Transverse colon (tissue), 4 donors: ENCODE results near the gene C3AR1. TPM values are rescaled to one million over a fixed set of nuclear protein-coding genes. Genes with fewer than 3 reads are reported as not detected.
A peak's percentile ranks its signal among the peaks of the same experiment; 100 is the strongest.

Source experiments
- DNase-seq: peaks from one replicate; pipeline ENCODE4 v3.0.0-alpha.2; 2019
- H3K27ac ChIP-seq, 4 donors: fragments of 200-600 bp; sonication (generic); 2 replicates each; pipeline ENCODE4 v1.5.1; 2016 to 2018; ENCODE audit warnings: inconsistent platforms in 4 of 4
- H3K27me3 ChIP-seq: fragments of 200-600 bp; sonication (generic); 2 replicates; pipeline ENCODE4 v1.5.1; 2017; ENCODE audit warnings: inconsistent platforms
- H3K36me3 ChIP-seq, 4 donors: fragments of 200-600 bp; sonication (generic); 2 replicates each; pipeline ENCODE4 v1.5.1; 2017 to 2019; ENCODE audit warnings: inconsistent platforms in 4 of 4
- H3K4me1 ChIP-seq, 4 donors: fragments of 200-600 bp; sonication (generic); 2 replicates each; pipeline ENCODE4 v1.5.1; 2017 to 2020; ENCODE audit warnings: inconsistent platforms in 4 of 4
- H3K4me3 ChIP-seq, 4 donors: fragments of 200-600 bp; sonication (generic); 1 replicate in 1 of 4; 2 replicates in 3 of 4; pipeline versions ENCODE4 v1.5.1 to v1.6.1; 2017 to 2019; ENCODE audit warnings: inconsistent platforms in 4 of 4
- H3K9me3 ChIP-seq, 2 donors: fragments of 200-600 bp; sonication (generic); 2 replicates each; pipeline ENCODE4 v1.5.1; 2017 to 2019; ENCODE audit warnings: inconsistent platforms in 2 of 2
- CTCF ChIP-seq, 5 experiments: fragments of 200-600 bp in 3 of 5; fragments of 450-650 bp in 2 of 5; sonication (generic) in 3 of 5; IDR thresholded peaks; 1 replicate in 2 of 5; 2 replicates in 3 of 5; pipeline ENCODE4 v1.5.1; 2016 to 2017; ENCODE audit warnings: antibody characterized with exemption in 5 of 5, inconsistent platforms in 3 of 5, mild to moderate bottlenecking in 2 of 5, moderate library complexity in 1 of 5
- EP300 ChIP-seq: sonication (generic); formaldehyde crosslinking; IDR thresholded peaks from one replicate; pipeline ENCODE4 v1.6.1; 2017; ENCODE audit warnings: antibody characterized with exemption, low read depth
- POLR2A ChIP-seq: fragments of 450-650 bp; IDR thresholded peaks from one replicate; pipeline ENCODE4 v1.6.1; 2016; ENCODE audit warnings: antibody characterized with exemption, mild to moderate bottlenecking, moderate library complexity
- POLR2AphosphoS5 ChIP-seq, 3 donors: sonication (generic); formaldehyde crosslinking; IDR thresholded peaks; one replicate each; pipeline ENCODE4 v1.6.1; 2016; ENCODE audit warnings: antibody characterized with exemption in 3 of 3
- WGBS, 2 donors: methylation state at CpG; one replicate each; pipeline ENCODE4 v1.1.5; 2018; ENCODE audit warnings: low coverage in 1 of 2; 5-methylcytosine and 5-hydroxymethylcytosine counted together
- in situ Hi-C, 4 donors: fragments of 200-750 bp; cut with MboI; loops; one replicate each; pipeline versions ENCODE4 v1.15.0 to v1.15.1; 2017; ENCODE audit warnings: low sequenced_read_pairs in 3 of 4, low pct_ligation_motif_present in 1 of 4, low pct_unique_long_range_greater_than_20kb in 1 of 4
- intact Hi-C: fragments of 100-400 bp; cut with DNase I; formaldehyde crosslinking; loops from one replicate; pipeline ENCODE4 v1.15.1; 2023; ENCODE audit warnings: low total_unique reads
- total RNA-seq, 4 donors: library from RNA; depleted of rRNA; stranded (reverse); fragments of >200 nt; gene quantifications; one replicate each; pipeline ENCODE4 v1.1.0, GENCODE V29; 2016

The C3AR1 gene
- total RNA-seq, 4 donors from 2014 or later = 2.4 to 9.4 (median 3.6) TPM

GRCh38 chr12:8078916-8079315 is 12.8 kb upstream of the C3AR1 start:
- no peak overlapping the region for H3K4me3 ChIP-seq
- DNase-seq = no peak
- no peak overlapping the region for H3K27ac ChIP-seq
- TF ChIP-seq CTCF (IDR thresholded peaks at IDR 0.05) (no peak), POLR2A (no peak), POLR2AphosphoS5 (IDR thresholded peaks at IDR 0.05) (no peak), EP300 (no peak)
- WGBS, 2 donors = 91 to 100% methylated on average over 1 to 2 of the region's 2 CpGs
- no peaks in the 10 kb centered on the region for H3K27me3 ChIP-seq
- H3K9me3 ChIP-seq = no peaks in the 10 kb centered on the region
- no peaks in the 10 kb centered on the region for H3K36me3 ChIP-seq
- H3K4me1 ChIP-seq = peaks cover 7 to 21% (median 13%) of the 10 kb centered on the region in 4 donors
- in situ Hi-C loops = no loop called here
- intact Hi-C loops = no loop called here

- H3K9me3 ChIP-seq = no peaks in the 10 kb centered on the region
- H3K4me3 ChIP-seq = no peak overlapping the region
- intact Hi-C loops = no loop called here
- DNase-seq = peak; percentile 22
- WGBS, 2 donors = 10 to 43% methylated on average over 2 to 4 of the region's 4 CpGs
- no peaks in the 10 kb centered on the region for H3K36me3 ChIP-seq
- H3K4me1 ChIP-seq = peaks cover 6 to 16% (median 9%) of the 10 kb centered on the region in 4 donors
- no peak overlapping the region for H3K27ac ChIP-seq
- in situ Hi-C loops = no loop called here
- no peaks in the 10 kb centered on the region for H3K27me3 ChIP-seq
- TF ChIP-seq EP300 (no peak), CTCF (IDR thresholded peaks at IDR 0.05) (peak in 3 of 5 experiments; percentile 8 to 27 (median 14)), POLR2A (no peak), POLR2AphosphoS5 (IDR thresholded peaks at IDR 0.05) (no peak)
Observed at GRCh38 chr12:8078398-8078797, 12.2 kb upstream of the C3AR1 start.

- H3K36me3 ChIP-seq = no peaks in the 10 kb centered on the region
- no peak for TF ChIP-seq EP300
- no peak for TF ChIP-seq POLR2A
- no peak for TF ChIP-seq CTCF (IDR thresholded peaks at IDR 0.05)
- no peak for TF ChIP-seq POLR2AphosphoS5 (IDR thresholded peaks at IDR 0.05)
- no peaks in the 10 kb centered on the region for H3K27me3 ChIP-seq
- in situ Hi-C loops (no loop called here), intact Hi-C loops (no loop called here)
- no peak overlapping the region for H3K4me3 ChIP-seq
- no peaks in the 10 kb centered on the region for H3K9me3 ChIP-seq
- WGBS, 2 donors = 50 to 53% methylated on average over 1 to 4 of the region's 4 CpGs
- no peak for DNase-seq
- H3K4me1 ChIP-seq = peaks cover 0 to 9% (median 5%) of the 10 kb centered on the region in 4 donors
- H3K27ac ChIP-seq = no peak overlapping the region
Observed at GRCh38 chr12:8077207-8077606, 11.0 kb upstream of the C3AR1 start.

GRCh38 chr12:8076366-8076765 is 10.2 kb upstream of the C3AR1 start:
- no peak for DNase-seq
- no peak overlapping the region for H3K4me3 ChIP-seq
- H3K27me3 ChIP-seq = no peaks in the 10 kb centered on the region
- WGBS, 2 donors = 83 to 88% methylated on average over 4 of the region's 4 CpGs
- H3K27ac ChIP-seq = no peak overlapping the region
- intact Hi-C loops = no loop called here
- in situ Hi-C loops = no loop called here
- H3K4me1 ChIP-seq = peaks cover 0 to 8% (median 5%) of the 10 kb centered on the region in 4 donors
- no peaks in the 10 kb centered on the region for H3K36me3 ChIP-seq
- no peaks in the 10 kb centered on the region for H3K9me3 ChIP-seq
- TF ChIP-seq POLR2AphosphoS5 (IDR thresholded peaks at IDR 0.05) (no peak), POLR2A (no peak), CTCF (IDR thresholded peaks at IDR 0.05) (no peak), EP300 (no peak)
